CD4-positive, alpha-beta T cell treated with Interleukin-6 for 4 hours (primary cell): Measurements from ENCODE around the gene NPHP1.
"Not testable (repeated sequence)": the region's sequence is repeated elsewhere in the genome, so short reads cannot be mapped to it uniquely, and the experiment has no call there.

Experiments
- DNase-seq: peaks from one replicate; pipeline ENCODE4 v3.0.0-alpha.2; 2020; ENCODE audit warnings: mixed read lengths

The NPHP1 gene

GRCh38 chr2:110197452-110197851 lies 7.4 kb downstream of the NPHP1 start:
- no peak for DNase-seq

DNA sequence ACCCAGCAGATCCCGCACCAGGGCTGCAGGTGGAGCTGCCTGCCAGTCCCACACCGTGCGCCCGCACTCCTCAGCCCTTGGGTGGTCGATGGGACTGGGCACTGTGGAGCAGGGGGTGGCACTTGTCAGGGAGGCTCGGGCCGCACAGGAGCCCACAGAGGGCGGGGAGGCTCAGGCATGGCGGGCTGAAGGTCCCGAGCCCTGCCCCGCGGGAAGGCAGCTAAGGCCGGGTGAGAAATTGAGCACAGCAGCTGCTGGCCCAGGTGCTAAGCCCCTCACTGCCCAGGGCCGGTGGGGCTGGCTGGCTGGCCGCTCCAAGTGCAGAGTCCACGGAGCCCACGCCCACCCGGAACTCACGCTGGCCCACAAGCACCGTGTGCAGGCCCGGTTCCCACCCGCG lies 14.6 kb downstream of the NPHP1 start:
- not testable (repeated sequence) for DNase-seq

DNA sequence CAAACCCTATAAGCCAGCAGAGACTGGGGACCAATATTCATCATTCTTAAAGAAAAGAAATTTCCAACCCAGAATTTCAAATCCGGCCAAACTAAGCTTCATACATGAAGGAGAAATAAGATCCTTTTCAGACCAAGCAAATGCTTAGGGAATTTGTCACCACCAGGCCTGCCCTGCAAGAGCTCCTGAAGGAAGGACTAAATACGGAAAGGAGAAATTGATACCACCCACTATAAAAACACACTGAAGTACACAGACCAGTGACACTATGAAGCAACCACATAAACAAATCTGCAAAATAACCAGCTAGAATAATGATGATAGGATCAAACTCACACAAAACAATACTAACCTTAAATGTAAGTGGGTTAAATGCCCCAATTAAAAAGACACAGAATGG lies 22.4 kb downstream of the NPHP1 start:
- DNase-seq, result no peak

- DNase-seq, result no peak
Observed at GRCh38 chr2:110180036-110180435, 24.8 kb downstream of the NPHP1 start.

- DNase-seq, result no peak
Observed at GRCh38 chr2:110173523-110173922, 31.3 kb downstream of the NPHP1 start.

DNA sequence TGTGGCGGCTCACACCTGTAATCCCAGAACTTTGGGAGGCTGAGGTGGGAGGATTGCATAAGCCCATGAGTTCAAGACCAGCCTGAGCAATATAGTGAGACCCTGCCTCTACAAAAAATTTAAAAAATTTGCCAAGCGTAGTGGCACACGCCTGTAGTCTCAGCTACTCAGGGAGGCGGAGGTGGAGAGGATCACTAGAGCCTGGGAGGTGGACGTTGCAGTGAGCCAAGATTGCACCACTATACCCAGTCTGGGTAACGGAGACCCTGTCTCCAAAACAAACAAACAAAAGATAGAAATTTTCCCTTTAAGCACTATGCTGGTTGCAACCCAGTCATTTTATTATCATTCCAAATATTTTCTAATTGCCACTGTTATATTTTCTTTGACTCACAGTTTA lies 32.3 kb downstream of the NPHP1 start:
- DNase-seq, result no peak

DNA sequence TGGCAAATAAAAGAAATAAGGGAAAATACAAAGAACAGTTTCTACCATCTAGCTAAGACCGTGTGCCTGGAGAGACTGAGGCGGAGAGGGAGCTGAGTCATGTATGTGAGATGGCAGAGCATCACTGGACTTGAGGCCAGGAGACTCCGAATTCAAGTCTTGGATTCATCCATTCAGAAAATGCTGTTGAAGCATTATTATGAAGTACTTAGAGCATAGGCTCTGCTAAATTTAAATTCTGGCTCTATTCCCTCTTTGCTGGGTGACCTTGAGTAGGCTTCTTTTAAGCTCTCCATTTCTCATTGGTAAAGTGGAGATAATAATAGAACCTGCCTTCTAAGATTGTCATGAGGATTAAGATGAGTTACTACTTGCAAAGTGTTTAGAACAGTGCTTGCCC lies 34.7 kb downstream of the NPHP1 start:
- no peak for DNase-seq

DNA sequence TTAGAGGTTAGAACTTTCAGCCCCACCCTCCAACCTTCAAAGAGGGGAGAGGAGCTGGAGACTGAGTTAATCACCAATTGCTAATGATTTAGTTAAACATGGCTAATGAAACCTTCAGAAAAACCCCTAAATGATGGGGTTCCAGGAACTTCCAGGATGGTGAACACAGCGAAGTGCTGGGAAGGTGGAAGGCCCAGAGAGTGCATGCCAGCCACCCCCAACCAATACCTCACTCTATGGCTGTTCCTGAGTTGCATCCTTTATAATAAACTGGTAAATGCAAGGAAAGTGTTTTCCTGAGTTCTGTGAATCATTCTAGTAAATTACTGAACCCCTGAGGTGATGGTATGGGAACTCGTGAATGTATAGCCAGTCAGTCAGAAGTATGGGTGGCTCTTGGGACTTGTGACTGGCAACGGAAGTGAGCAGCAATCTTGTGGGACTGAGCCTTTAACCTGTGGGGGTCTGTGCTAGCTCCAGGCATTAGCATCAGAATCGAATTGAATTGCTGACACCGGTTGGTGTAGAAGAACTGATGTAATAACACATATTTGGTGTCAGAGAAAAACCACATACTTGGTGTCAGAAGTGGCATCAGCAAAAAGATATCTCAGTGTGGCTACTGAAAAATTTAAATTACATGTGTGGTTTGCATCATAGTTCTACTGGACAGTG lies 37.4 kb downstream of the NPHP1 start:
- DNase-seq, result no peak

- DNase-seq, result no peak
Observed at GRCh38 chr2:110166266-110166665, 38.5 kb downstream of the NPHP1 start.

GRCh38 chr2:110157153-110157793 lies 47.5 kb downstream of the NPHP1 start:
- DNase-seq, result no peak

DNA sequence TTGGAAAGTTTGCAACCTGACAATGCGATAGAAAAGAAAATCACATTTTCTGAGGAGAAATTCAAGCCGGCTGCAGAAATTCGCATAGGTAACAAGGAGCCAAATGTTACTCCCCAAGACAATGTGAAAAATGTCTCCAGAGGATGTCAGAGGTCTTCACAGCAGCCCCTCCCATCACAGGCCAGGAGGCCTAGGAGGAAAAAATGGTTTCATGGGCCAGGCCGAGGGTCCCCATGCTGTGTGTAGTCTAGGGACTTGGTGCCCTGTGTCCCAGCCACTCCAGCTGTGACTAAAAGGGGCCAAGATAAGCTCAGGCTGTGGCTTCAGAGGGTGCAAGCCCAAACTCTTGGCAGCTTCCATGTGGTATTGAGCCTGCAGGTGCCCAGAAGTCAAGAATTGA lies 50.0 kb downstream of the NPHP1 start:
- not testable (repeated sequence) for DNase-seq

DNA sequence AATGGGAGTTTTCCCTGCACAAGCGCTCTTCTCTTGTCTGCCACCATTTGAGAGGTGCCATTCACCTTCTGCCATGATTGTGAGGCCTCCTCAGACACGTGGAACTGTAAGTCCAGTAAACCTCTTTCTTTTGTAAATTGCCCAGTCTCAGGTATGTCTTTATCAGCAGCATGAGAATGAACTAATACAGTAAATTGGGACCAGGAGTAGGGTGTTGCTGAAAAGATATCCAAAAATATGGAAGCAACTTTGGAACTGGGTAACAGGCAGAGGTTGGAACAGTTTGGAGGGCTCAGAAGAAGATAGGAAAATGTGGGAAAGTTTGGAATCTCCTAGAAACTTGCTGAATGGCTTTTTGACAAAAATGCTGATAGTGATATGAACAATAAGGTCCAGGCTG lies 50.6 kb downstream of the NPHP1 start:
- DNase-seq, result not testable (repeated sequence)

DNA sequence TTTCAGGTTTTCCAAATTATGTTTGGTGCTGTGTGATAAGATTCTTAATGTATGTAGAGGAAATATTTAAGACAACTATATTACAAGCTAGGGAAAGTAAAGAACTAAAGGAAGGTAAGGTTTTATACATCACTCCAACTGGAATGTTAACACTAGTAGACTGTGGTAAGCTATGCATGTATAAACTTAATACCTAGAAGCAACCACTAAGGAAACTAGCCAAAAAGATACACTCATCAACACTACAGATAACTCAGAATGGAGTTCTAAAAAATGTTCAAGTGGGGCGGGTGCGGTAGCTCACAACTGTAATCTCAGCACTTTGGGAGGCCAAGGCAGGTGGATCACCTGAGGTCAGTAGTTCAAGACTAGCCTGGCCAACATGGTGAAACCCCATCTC lies 51.4 kb downstream of the NPHP1 start:
- no peak for DNase-seq

DNA sequence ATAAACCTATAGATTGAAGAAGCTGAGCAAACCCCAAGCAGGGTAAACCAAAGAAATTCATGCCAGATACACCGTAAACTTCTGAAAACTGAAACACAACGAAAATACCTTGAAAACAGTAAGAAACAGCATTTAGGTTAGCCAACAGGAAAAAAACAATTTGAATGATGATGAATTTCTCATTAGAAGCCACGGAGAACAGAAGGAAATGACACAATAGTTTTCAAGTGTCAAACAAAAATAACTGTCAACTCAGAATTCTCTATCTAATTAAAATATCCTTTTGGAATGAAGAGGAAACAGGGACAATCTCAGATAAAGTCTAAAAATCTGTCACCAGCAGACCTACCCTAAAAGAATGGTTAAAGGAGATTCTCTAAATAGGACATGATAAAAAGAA lies 51.9 kb downstream of the NPHP1 start:
- no peak for DNase-seq

- no peak for DNase-seq
Observed at GRCh38 chr2:110149330-110150220, 55.2 kb downstream of the NPHP1 start.

DNA sequence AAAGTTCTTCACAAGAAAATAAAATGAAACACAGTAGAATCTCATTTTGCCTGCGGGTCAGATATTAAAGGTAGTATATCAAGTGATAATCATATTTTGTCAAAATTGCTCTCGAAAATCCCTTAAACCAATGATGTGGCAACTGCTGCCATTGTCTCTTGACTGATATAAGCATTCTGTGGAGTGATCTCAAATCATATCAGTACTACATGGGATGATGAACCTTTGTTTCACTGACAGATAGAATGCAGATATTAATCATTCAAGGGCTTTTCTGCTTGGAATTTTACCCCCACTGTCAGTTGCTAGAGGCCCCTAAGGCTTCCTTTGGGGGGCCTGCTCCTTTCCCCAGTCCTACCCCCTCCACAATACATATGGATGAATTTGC lies 57.9 kb downstream of the NPHP1 start:
- no peak for DNase-seq

DNA sequence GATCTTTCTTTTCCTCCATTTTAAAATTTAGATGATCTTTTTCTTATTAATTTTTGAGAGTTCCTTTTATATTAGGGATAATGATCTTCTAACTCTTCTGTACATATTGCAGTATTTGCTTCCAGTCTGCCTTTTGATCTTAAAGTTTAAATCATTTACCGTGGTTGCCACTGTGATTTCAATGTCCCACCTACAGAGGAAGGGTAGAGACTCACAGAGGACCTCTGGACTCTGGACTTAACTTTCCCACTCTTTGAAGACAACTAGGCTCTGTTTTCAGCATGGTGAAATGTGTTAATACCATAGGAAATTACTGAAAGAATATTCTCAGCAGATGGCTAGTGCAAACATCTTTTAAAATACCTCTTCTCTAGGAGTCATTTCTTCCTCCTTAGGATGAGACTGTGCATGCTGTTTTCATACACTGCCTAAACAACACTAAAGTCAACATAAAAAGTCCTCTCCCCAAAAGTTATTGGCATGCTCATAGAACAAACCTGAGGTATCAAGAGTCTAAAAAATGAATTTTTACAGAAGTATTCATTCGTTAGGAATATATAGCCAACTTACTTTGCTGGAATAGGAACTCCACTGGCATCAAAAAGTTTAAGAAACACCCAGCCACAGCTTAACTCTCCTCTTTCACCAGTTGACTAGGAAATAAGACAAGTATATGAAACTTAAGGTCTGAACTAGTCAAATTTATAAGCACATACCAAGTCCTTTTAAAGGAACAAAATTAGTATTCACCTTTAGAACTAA lies 58.4 kb downstream of the NPHP1 start:
- no peak for DNase-seq

DNA sequence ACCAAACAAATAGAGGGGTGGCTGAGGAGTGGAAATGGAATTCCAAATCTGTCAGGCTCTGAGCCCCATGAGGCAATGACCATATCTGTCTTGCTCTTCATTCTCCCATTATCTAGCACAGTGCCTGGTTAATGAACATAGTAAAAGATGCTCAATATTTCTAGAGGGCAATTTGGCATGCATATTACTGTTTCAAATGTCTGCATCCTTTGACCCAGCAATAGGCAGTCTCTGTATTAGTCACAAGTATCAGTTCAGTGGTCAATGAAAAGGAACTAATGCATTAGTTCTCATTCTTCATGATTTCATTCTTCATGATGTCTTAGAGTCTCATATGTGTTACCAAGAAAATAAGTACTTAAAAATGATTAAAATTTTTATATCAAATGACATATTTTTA lies 60.8 kb downstream of the NPHP1 start:
- no peak for DNase-seq

DNA sequence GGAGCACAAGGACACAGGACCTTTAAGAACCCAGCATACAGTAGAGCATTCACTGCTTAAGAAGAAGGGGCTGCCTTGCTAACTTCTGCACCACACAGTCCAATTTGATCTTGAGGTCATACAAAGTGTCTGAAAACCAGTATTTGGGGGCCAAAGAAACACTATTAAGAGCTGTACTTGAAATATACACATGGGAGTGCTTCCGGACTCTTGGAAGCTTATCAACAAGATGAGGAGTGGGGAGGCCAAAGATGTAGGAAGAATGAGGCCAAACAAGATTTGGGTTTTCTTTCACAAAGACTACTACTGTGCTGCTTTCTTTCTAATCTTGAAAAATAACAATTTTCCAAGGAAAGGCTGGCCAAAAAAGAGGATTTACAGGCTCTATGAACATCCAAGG lies 64.4 kb downstream of the NPHP1 start:
- no peak for DNase-seq

DNA sequence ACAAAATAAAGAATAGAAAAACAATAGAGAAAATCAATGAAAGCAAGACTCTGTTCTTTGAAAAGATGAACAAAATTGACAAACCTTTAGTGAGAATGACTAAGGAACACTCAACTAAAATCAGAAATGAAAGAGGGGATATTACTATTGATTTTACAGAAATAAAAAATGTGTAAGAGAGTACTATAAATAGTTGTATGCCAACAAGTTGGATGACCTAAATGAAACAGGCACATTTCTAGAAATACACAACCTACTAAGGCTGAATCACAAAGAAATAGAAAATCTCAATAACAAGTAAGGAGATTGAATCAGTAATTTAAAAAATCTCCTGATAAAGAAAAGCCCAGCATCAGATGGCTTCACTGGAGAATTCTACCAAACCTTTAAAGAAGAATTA lies 70.8 kb downstream of the NPHP1 start:
- no peak for DNase-seq

DNA sequence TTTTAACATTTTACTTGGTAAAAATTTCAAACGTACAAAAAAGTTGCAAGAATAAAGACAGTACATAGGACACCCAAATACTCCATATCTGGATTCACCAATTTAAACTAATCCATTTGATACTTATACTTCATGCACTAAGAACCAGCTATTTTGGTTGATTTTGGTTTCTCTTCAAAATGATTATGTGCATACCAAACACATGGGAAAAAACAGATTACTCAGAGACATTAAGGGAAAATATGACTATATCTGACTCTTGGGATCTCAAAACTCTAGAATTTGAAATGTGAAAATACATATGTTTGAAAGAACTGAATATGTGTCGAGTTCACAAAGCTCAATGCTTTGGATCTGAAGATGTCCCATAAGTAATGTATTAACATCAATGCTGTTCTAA lies 73.6 kb downstream of the NPHP1 start:
- no peak for DNase-seq

DNA sequence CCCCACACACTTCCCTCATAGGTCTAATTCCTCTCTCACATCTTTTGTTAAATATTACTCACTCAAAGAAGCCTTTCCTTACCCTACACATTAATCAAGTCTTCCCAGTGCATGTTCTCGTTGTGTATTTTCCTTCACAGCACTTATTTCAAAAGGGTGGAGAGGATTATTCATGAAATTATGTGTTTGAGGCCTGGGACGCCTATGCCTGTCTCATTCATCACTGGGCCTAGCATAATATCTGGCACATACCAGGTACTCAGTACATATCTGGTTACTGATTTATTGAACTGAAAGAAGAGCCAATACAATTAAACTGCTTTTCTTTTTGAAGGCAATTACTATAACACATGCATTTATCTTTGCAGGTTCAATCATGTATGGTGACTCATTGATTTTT lies 74.1 kb downstream of the NPHP1 start:
- DNase-seq, result no peak

- no peak for DNase-seq
Observed at GRCh38 chr2:110126906-110127305, 77.9 kb downstream of the NPHP1 start.
